NCI-H2227 (cell line): ENCODE measurements around the gene MCTP1.

Experiments used
- DNase-seq: peaks from one replicate; lab custom pipeline; 2025; ENCODE audit not compliant: unreplicated experiment; lab: John Stamatoyannopoulos, UW

The MCTP1 gene

DNA sequence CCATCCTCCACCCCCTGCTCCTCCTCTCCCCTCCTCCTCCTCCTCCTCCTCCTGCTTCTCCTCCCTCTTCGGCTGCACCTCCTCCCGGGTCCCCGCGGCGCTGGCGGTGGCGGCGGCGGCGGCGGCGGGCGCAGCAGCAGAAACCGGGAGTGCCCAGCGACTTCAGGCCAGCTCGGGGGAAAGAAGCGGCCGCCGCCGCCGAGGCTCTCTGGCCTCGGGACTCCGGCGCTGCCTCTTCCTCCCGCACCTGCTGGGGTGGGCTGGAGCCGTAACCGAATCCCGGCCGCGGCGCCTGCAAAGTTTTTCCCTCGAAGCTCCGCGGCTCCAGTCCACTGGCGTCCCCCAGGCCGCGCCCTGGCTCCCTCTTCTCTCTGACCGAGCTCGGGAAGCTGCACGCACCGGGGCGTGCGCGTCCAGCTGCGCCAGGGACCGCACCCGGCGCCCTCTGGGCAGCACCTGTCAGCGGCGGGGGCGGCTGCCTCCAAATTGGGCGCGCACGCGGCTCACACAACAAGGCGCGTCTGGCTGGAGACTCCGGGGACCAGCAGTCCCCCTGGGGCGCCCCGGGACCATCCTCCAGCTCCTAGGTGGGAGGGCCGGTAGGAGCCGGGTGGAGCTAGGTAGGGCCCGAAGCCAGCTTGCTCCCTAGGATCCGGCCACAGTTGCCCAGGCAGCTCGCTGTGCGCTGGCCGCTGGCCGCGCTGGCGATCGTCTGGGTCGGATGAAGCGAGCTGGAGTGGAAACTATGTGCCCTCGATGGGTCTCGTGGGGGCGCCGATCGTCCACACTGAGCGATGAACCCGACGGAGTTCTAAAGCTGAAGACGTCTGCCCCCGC, at the start of gene MCTP1:
Gene MCTP1 (minus strand): TSS at position 523 of the 837 bp plus-strand sequence.
- peak; percentile 64 for DNase-seq

DNA sequence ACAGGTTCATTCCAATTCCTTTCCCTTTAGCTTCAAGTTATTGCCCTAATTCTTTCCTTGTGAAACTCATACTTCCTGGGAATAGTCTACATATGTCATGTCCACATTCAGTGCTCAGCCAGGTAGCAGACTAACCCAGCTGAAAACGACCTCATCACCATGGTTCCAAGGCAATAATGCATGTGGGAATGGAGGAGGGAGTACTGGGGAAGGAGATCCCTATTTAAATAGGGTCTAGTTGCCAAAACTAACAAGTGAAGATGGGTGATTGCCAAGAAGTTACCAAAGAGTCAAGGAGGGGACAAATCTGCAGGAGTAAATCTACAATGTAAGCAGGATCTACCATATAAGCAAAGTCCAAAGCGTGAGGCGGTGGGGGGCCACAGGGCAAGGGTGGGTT, 47.3 kb upstream of the MCTP1 start:
- DNase-seq: no peak

GRCh38 chr5:95331358-95331757, 46.5 kb upstream of the MCTP1 start:
- no peak for DNase-seq

GRCh38 chr5:95327211-95327610, 42.3 kb upstream of the MCTP1 start:
- DNase-seq: no peak

GRCh38 chr5:95317687-95318086, 32.8 kb upstream of the MCTP1 start:
- DNase-seq: no peak

- no peak for DNase-seq
These were observed 32.2 kb upstream of the MCTP1 start for GRCh38 chr5:95317085-95317484.

- DNase-seq: no peak
These were observed 19.8 kb upstream of the MCTP1 start for GRCh38 chr5:95304711-95305110.

DNA sequence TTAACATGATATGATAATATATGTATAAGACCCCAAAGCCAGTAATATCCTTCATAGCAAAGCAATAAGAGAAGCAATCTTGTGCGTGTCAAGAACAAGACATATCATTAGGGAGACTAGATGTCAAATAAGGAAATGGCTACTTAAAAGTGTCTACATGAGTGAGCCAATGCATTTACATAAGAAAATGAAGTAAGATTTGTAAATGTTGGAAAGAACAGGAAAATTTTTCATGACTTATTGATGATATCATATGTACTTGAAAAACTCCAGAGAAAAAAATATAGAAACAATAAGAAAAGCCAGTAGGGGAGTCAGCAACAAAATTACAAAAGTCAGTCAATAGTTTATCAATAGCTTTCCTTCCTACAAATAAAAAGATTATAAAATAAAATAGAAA, 13.8 kb upstream of the MCTP1 start:
- DNase-seq: no peak

- DNase-seq: no peak
These were observed 11.4 kb upstream of the MCTP1 start for GRCh38 chr5:95296291-95296690.

DNA sequence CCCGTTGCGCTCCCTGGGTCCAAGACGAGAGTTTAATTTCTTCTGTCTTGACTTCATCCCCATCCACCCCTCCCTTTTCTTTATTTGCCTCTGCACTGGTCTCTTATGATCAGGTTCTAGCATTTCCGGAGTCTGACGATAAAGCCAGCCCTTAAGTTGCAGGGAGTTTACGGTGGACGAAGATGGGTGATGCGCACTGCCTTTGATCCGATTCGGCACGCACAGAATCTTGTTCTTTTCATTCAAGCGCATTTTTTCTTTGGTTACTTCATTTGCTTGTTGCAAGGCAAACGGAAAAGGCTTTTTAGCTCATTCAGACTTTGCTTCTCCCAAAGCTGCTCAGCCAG, 488 bp upstream of the MCTP1 start:
- peak; percentile 37 for DNase-seq

DNA sequence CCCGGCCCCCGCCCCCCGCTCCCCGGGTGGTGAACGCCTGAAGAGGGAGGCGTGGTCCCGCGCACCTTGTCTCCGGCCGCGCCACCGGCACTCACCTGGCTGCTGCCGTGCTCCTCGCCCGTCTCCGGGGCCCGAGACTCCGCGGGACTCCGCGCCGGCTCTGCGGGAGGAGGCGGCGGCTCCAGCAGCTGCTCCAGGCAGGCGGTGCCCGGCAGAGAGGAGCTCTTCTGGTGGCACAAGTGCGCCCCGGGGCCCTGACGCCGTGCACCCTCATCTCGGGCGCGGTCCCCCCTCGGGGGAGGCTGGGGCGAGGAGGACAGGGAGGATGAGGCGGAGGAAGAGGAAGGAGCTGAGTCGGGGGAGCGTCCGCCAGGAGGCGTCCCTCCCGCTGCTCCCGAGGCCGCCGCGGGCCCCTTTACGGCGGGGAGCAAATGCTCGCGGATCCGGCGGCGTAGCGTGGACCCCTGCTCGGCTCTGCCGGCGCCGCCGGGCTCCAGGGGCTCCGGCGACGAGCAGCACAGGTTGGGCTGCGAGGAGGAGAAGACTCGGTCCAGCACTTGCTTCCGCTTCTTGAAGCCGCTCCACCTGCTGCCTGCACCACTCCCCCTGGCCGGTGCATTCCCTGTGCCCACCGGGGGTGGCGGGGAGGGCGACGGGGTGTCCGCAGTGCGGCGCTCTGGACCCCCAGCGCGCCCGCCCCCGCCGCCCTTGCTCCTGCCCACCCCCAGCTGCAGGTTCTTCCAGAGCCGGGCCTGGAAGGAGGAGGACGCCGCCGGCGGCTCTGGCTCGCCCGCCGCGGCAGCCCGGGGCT, 928 bp downstream of the MCTP1 start:
- DNase-seq: peak; percentile 64

DNA sequence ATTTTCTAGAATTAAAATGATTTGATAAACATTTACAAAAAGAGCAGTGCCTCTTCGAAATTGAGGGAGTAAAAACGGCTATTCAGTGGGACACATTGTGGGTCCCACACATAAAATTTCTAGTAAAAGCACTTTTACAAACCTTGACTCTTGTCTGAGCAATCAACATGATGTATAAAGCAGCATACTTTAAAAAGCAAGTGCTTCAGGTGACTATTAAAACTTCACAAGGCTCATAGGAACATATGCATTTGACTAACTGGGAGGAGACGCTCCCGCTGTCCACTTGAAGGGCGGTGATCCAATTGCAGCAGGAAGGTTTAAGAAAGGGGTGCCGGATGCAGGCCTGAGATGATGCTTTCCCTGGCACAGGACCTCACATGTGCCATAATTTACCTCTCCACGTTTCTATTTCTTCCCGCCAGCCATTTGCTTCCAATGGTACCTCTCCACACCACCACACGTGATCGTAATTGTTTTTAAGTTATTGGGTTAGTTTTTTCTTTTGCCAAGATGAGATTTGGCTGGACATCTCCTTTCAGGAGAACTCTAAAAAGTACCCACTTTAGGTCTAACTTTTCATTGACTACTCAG, 1.8 kb downstream of the MCTP1 start:
- DNase-seq: peak; percentile 36

- peak; percentile 58 for DNase-seq
These were observed 3.7 kb downstream of the MCTP1 start for GRCh38 chr5:95281226-95281625.

- DNase-seq: peak; percentile 35
These were observed 4.3 kb downstream of the MCTP1 start for GRCh38 chr5:95280401-95281095.

- no peak for DNase-seq
These were observed 10.9 kb downstream of the MCTP1 start for GRCh38 chr5:95274011-95274410.

DNA sequence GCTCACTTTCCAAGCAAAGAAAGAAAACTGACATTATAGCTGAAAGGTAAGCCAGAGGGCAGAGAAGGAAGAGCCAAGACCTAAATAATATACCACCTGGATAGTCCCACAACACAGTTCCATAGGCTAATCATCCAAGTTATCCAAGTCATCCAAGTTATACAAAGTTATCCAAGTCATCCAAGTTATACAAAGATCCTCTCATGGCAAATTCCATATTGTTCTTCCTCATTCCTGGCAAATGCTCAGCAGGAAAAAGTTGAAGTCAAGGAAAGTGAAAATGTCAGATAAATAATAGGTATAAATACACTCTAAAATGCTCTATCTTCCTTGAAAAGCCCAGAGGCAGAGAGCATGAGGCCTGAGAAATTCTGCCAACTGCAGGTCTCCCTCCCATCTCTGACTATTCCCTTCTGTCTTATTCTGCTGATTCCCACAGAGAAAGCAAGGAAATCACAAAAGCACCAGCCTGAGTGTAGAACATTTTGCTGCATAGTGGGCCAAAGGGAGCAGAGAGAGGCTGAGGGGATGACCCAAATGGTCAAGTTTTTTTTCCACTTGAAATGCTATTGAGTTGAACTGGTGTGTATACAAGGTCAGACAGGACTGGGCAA, 12.5 kb downstream of the MCTP1 start:
- no peak for DNase-seq

DNA sequence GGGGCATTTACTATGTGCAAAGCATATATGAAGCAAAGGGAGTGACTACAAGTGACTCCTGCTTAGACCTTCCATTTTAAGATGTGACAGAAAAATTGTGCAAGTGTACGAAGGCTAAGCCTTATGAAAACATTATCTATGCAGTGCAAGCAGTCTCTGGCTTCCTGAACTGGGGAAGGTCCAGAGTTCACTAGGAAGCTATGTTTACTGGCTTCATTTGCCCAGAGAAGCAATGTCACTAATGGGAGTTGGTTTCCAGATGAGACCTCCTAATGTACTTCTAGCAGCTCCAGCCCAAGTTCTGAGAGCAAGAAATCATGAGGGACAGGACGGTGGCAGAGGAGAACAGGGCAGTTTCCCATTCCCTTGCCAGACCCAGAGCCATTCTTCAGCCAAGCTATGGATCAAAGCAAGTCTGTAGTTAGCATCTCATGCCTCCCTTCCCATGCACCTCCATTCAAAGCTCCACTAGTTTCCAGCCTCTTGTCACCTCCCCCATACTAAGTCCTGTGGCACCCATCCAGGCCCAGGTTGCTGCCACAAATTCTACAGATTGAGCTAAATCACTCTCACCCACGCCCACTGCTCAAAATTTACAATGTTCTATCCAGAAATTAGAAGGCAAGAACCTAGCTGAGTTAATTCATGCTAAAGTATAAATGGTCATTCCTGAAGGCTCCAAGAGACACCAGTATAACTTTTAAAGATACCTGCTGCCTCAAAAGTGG, 21.8 kb downstream of the MCTP1 start:
- no peak for DNase-seq

GRCh38 chr5:95261437-95262175, 23.3 kb downstream of the MCTP1 start:
- peak; percentile 4 for DNase-seq

GRCh38 chr5:95256991-95257390, 27.9 kb downstream of the MCTP1 start:
- DNase-seq: no peak

- no peak for DNase-seq
These were observed 28.4 kb downstream of the MCTP1 start for GRCh38 chr5:95256446-95256845.
